Activated B cell treated with CpG ODN at 0.5 μM for 24 hours (primary cell): Measurements from ENCODE around the gene B3GNT4. TPM values are rescaled to one million over a fixed set of nuclear protein-coding genes. Genes with fewer than 3 reads are reported as not detected.

Experiments
- ATAC-seq: fragments of 200-7000 bp; cut with Tn5 transposase; one replicate; pipeline ENCODE4 v1.10.0; 2021; ENCODE audit warnings: low read depth, mild to moderate bottlenecking, moderate library complexity
- CTCF ChIA-PET: fragments of 350-600 bp; sonication (Branson Sonifier 250); formaldehyde crosslinking; loops from one replicate; lab custom pipeline; 2021; ENCODE audit warnings: antibody characterized with exemption; lab: Charles Lee
- POLR2A ChIA-PET: fragments of 350-600 bp; sonication (Branson Sonifier 250); formaldehyde crosslinking; loops from one replicate; lab custom pipeline; 2021; ENCODE audit warnings: antibody characterized with exemption; lab: Charles Lee
- DNase-seq: peaks from one replicate; pipeline ENCODE4 v3.0.0; 2022
- H3K27ac Mint-ChIP-seq: one replicate; pipeline ENCODE4 v1.8.0; 2020; ENCODE audit warnings: mixed read lengths
- H3K27me3 Mint-ChIP-seq: one replicate; pipeline ENCODE4 v1.8.0; 2021; ENCODE audit warnings: mixed read lengths
- H3K36me3 Mint-ChIP-seq: one replicate; pipeline ENCODE4 v1.8.0; 2021; ENCODE audit warnings: low read depth, mixed read lengths
- H3K4me1 Mint-ChIP-seq: one replicate; pipeline ENCODE4 v1.8.0; 2021; ENCODE audit warnings: mixed read lengths
- H3K4me3 Mint-ChIP-seq: one replicate; pipeline ENCODE4 v1.8.0; 2020; ENCODE audit warnings: mild to moderate bottlenecking, mixed read lengths
- H3K9me3 Mint-ChIP-seq: one replicate; pipeline ENCODE4 v1.8.0; 2020; ENCODE audit warnings: mixed read lengths
- CTCF ChIP-seq: fragments of 200-600 bp; IDR thresholded peaks from one replicate; pipeline ENCODE4 v1.8.0; 2022; ENCODE audit warnings: antibody characterized with exemption, mild to moderate bottlenecking
- intact Hi-C: fragments of 100-400 bp; cut with micrococcal nuclease; formaldehyde crosslinking; loops from one replicate; pipeline ENCODE4 v1.15.1; 2024
- total RNA-seq: library from RNA; stranded (reverse); gene quantifications from 2 replicates; pipeline ENCODE4 v1.2.3, GENCODE V29; 2022

The B3GNT4 gene
- total RNA-seq, 1 donor from 2014 or later, result not detected

GRCh38 chr12:122183588-122183940, 19.9 kb upstream of the B3GNT4 start:
- Mint-ChIP-seq H3K27me3 (no peaks in the 10 kb centered on the region), H3K4me1 (peaks cover 20% of the 10 kb centered on the region), H3K27ac (no peak overlapping the region), H3K36me3 (no peaks in the 10 kb centered on the region), H3K9me3 (no peaks in the 10 kb centered on the region), H3K4me3 (peak overlapping the region; percentile 66)
- no peak for DNase-seq
- TF ChIP-seq CTCF, result no peak
- POLR2A ChIA-PET, result interaction anchor here (0.5 to 0.9 kb wide), 2 partner anchors 39 to 42 kb away, joined by 3 to 5 read pairs; partner anchors contain the start of gene DIABLO
- CTCF ChIA-PET, result no interaction called here
- intact Hi-C loops, result no loop called here
- ATAC-seq, result no peak

- ChIA-PET CTCF (no interaction called here), POLR2A (interaction anchor here (0.6 kb wide), 1 partner anchor 11 kb away, joined by 6 read pairs; no protein-coding TSS in a partner anchor)
- Mint-ChIP-seq H3K4me3 (peak overlapping the region; percentile 66), H3K9me3 (no peaks in the 10 kb centered on the region), H3K27me3 (no peaks in the 10 kb centered on the region), H3K27ac (no peak overlapping the region), H3K4me1 (peaks cover 20% of the 10 kb centered on the region), H3K36me3 (no peaks in the 10 kb centered on the region)
- intact Hi-C loops, result loop anchor here (2.0 kb wide), 1 partner anchor 18 kb away; the partner anchor contains the start of gene B3GNT4
- TF ChIP-seq CTCF, result no peak
- ATAC-seq (peak; percentile 27), DNase-seq (no peak)
Observed at GRCh38 chr12:122184517-122184916, 19.0 kb upstream of the B3GNT4 start.

GRCh38 chr12:122185079-122185478, 18.4 kb upstream of the B3GNT4 start:
- DNase-seq (no peak), ATAC-seq (no peak)
- no peak for TF ChIP-seq CTCF
- intact Hi-C loops, result loop anchor here (2.0 kb wide), 1 partner anchor 18 kb away; the partner anchor contains the start of gene B3GNT4
- CTCF ChIA-PET, result no interaction called here
- Mint-ChIP-seq H3K27ac (no peak overlapping the region), H3K4me3 (no peak overlapping the region), H3K36me3 (no peaks in the 10 kb centered on the region), H3K4me1 (peaks cover 20% of the 10 kb centered on the region), H3K27me3 (no peaks in the 10 kb centered on the region), H3K9me3 (no peaks in the 10 kb centered on the region)
- POLR2A ChIA-PET, result no interaction called here

GRCh38 chr12:122185494-122186082, 17.9 kb upstream of the B3GNT4 start:
- no peak for TF ChIP-seq CTCF
- CTCF ChIA-PET, result interaction anchor here (1.0 kb wide), 1 partner anchor 18 kb away, joined by 3 read pairs; the partner anchor contains the start of gene B3GNT4
- intact Hi-C loops, result loop anchor here (2.0 kb wide), 1 partner anchor 17 kb away; the partner anchor contains the start of gene B3GNT4
- H3K9me3 Mint-ChIP-seq, result no peaks in the 10 kb centered on the region
- no peak overlapping the region for H3K4me3 Mint-ChIP-seq
- peaks cover 20% of the 10 kb centered on the region for H3K4me1 Mint-ChIP-seq
- DNase-seq, result no peak
- no peak overlapping the region for H3K27ac Mint-ChIP-seq
- ATAC-seq, result no peak
- H3K36me3 Mint-ChIP-seq, result no peaks in the 10 kb centered on the region
- POLR2A ChIA-PET, result no interaction called here
- H3K27me3 Mint-ChIP-seq, result no peaks in the 10 kb centered on the region

GRCh38 chr12:122187466-122187865, 16.0 kb upstream of the B3GNT4 start:
- ChIA-PET CTCF (no interaction called here), POLR2A (no interaction called here)
- no peak for DNase-seq
- H3K27ac Mint-ChIP-seq, result no peak overlapping the region
- no peak overlapping the region for H3K4me3 Mint-ChIP-seq
- no peaks in the 10 kb centered on the region for H3K36me3 Mint-ChIP-seq
- TF ChIP-seq CTCF, result no peak
- H3K4me1 Mint-ChIP-seq, result peaks cover 20% of the 10 kb centered on the region
- no peaks in the 10 kb centered on the region for H3K27me3 Mint-ChIP-seq
- intact Hi-C loops, result no loop called here
- no peak for ATAC-seq
- no peaks in the 10 kb centered on the region for H3K9me3 Mint-ChIP-seq
